ENCODE results near the gene LRRC3C.

Gene LRRC3C

GRCh38 chr17:39994448-39994847 lies 66.9 kb downstream of the LRRC3C start:
- DNase-seq (ENCODE audit: extremely low spot score): no peak
- CTCF ChIA-PET: interaction anchor here (1.4 to 1.6 kb wide), 2 partner anchors 118 to 341 kb away, joined by 3 to 4 read pairs; no protein-coding TSS in a partner anchor
- no peak for TF ChIP-seq CTCF (IDR thresholded peaks at IDR 0.05; ENCODE audit: control extremely low read depth, extremely low read depth, low read depth, missing control alignments)
- POLR2A ChIA-PET: interaction anchor here (0.6 kb wide), 1 partner anchor 146 kb away, joined by 4 read pairs; the partner anchor contains the start of gene CASC3

Measured in GM10248 (cell line).